ENCODE data around the gene ANXA4. TPM values are rescaled to one million over a fixed set of nuclear protein-coding genes. Genes with fewer than 3 reads are reported as not detected.
A peak's percentile ranks its signal among the peaks of the same experiment; 100 is the strongest.

Gene ANXA4
- total RNA-seq, 1 experiment from 2014 or later = 82.9 TPM

DNA sequence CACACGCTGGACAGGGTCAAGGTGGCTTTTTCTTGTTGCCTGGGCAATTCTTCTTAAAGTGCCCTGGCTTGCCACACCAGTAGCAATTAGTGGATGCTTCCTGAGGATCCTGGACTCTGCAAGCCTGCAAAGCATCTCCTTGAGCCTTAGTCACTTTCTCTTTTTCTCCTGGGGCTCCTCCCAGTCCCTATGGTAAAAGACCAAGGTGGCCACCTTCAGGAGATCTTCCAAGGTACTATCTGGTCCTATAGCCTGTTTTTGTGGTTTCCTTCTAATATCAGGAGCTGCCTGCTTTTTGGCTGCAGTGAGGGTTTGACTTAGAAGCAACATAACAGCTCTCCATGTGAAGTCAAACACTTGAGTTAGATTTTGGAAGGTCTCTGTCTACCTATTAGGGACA is 54.2 kb downstream of the ANXA4 start:
- no peak for DNase-seq
- ChIA-PET CTCF (interaction anchor here (0.6 to 0.7 kb wide), 2 partner anchors 71 to 184 kb away, joined by 3 to 6 read pairs; no protein-coding TSS in a partner anchor), POLR2A (ENCODE audit: unreplicated experiment) (interaction anchor here (0.7 kb wide), 1 partner anchor 40 kb away, joined by 3 read pairs; no protein-coding TSS in a partner anchor)
- intact Hi-C loops (cut with micrococcal nuclease; ENCODE audit: unreplicated experiment) = loop anchor here (5.0 kb wide), 1 partner anchor 74 kb away; no protein-coding TSS in a partner anchor
- Histone ChIP-seq H3K4me3 (no peak overlapping the region), H3K9me3 (ENCODE audit: insufficient read depth, low read depth) (no peaks in the 10 kb centered on the region), H3F3A (ENCODE audit: insufficient read depth, low read depth) (peaks cover 16% of the 10 kb centered on the region), H3K9me2 (ENCODE audit: insufficient read depth) (no peaks in the 10 kb centered on the region), H4K20me1 (ENCODE audit: insufficient read depth) (no peaks in the 10 kb centered on the region), H3K4me1 (replicated peaks; ENCODE audit: insufficient read depth) (peaks cover 26% of the 10 kb centered on the region), H3K36me3 (ENCODE audit: low read depth) (no peaks in the 10 kb centered on the region), H3K27ac (no peak overlapping the region), H3K27me3 (ENCODE audit: insufficient read depth, low read depth) (no peaks in the 10 kb centered on the region), H3K79me2 (ENCODE audit: low read depth) (no peaks in the 10 kb centered on the region), H3K4me2 (no peak overlapping the region), H2AFZ (no peak overlapping the region)
- BruUV-seq (replicated peaks) = no TSS peak
- TF ChIP-seq EZH2 (IDR thresholded peaks at IDR 0.05; ENCODE audit: low read depth) (no peak), CTCF (conservative IDR thresholded peaks at IDR 0.05) (no peak)

DNA sequence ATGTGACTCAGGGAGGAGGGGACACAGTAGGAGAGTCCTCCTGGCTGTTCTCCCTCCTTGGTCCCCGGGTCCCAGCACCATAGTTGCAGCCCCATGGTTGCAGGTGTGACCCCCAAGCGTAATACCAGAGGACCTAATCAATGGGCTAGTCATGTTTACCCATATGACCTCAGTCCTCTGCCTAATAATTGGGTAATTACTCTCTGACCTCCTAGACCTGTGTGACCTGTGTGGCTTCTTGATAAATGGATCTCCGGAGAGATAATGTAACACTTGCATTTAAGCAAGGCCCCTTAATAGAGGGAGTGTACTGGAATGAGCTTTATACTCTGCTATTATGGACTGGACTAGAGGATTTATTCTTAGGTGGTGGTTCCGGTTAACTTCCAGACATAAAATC is 55.3 kb downstream of the ANXA4 start:
- ChIA-PET CTCF (no interaction called here), POLR2A (ENCODE audit: unreplicated experiment) (no interaction called here)
- no peaks in the 10 kb centered on the region for H4K20me1 ChIP-seq (ENCODE audit: insufficient read depth)
- no peak overlapping the region for H3K4me2 ChIP-seq
- TF ChIP-seq CTCF (conservative IDR thresholded peaks at IDR 0.05) (no peak), EZH2 (IDR thresholded peaks at IDR 0.05; ENCODE audit: low read depth) (no peak)
- H3K9me2 ChIP-seq (ENCODE audit: insufficient read depth) = no peaks in the 10 kb centered on the region
- H3K27ac ChIP-seq = no peak overlapping the region
- peaks cover 26% of the 10 kb centered on the region for H3K4me1 ChIP-seq (replicated peaks; ENCODE audit: insufficient read depth)
- H3K9me3 ChIP-seq (ENCODE audit: insufficient read depth, low read depth) = no peaks in the 10 kb centered on the region
- no peak overlapping the region for H2AFZ ChIP-seq
- H3K79me2 ChIP-seq (ENCODE audit: low read depth) = no peaks in the 10 kb centered on the region
- no peaks in the 10 kb centered on the region for H3K27me3 ChIP-seq (ENCODE audit: insufficient read depth, low read depth)
- H3F3A ChIP-seq (ENCODE audit: insufficient read depth, low read depth) = peaks cover 16% of the 10 kb centered on the region
- intact Hi-C loops (cut with micrococcal nuclease; ENCODE audit: unreplicated experiment) = loop anchor here (5.0 kb wide), 1 partner anchor 75 kb away; no protein-coding TSS in a partner anchor
- DNase-seq = no peak
- H3K4me3 ChIP-seq = no peak overlapping the region
- H3K36me3 ChIP-seq (ENCODE audit: low read depth) = no peaks in the 10 kb centered on the region
- BruUV-seq (replicated peaks) = no TSS peak

DNA sequence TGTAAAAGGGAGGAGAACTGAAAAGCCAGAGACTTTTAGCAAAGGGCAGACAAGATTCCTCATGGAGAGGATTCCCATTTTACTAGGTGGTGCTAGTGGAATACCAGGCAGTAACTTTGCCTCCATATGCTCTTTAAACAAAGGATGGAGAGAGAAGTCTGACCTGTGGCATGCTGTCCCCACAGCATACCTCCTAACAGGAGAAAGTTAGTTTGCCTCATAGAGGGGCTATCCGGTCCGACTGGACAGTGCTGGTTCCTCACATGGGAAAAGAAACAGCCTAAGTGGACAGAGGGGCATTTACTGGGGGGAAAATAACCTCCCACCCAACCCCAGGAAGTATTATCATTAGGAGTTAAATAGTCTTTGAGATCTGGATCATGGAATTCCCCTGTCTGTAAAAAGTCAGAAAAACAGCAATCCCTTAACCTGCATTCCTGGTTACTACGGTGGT is 55.9 kb downstream of the ANXA4 start:
- Histone ChIP-seq H3K79me2 (ENCODE audit: low read depth) (no peaks in the 10 kb centered on the region), H3K27me3 (ENCODE audit: insufficient read depth, low read depth) (no peaks in the 10 kb centered on the region), H3K9me2 (ENCODE audit: insufficient read depth) (no peaks in the 10 kb centered on the region), H3K4me1 (replicated peaks; ENCODE audit: insufficient read depth) (peaks cover 26% of the 10 kb centered on the region), H2AFZ (no peak overlapping the region), H4K20me1 (ENCODE audit: insufficient read depth) (no peaks in the 10 kb centered on the region), H3K27ac (no peak overlapping the region; the same call in 1 of the 2 replicates), H3K4me2 (peak overlapping the region; percentile 37), H3F3A (ENCODE audit: insufficient read depth, low read depth) (peaks cover 16% of the 10 kb centered on the region), H3K4me3 (no peak overlapping the region), H3K9me3 (ENCODE audit: insufficient read depth, low read depth) (no peaks in the 10 kb centered on the region), H3K36me3 (ENCODE audit: low read depth) (no peaks in the 10 kb centered on the region)
- TF ChIP-seq EZH2 (IDR thresholded peaks at IDR 0.05; ENCODE audit: low read depth) (no peak), CTCF (conservative IDR thresholded peaks at IDR 0.05) (no peak)
- no TSS peak for BruUV-seq (replicated peaks)
- ChIA-PET CTCF (no interaction called here), POLR2A (ENCODE audit: unreplicated experiment) (no interaction called here)
- DNase-seq = no peak
- intact Hi-C loops (cut with micrococcal nuclease; ENCODE audit: unreplicated experiment) = loop anchor here (2.0 to 5.0 kb wide), 3 partner anchors 27 to 76 kb away; no protein-coding TSS in a partner anchor
